Activated CD4-positive, alpha-beta T cell treated with anti-CD3 and anti-CD28 coated beads, Interleukin-2, amount 10 ng/mL, durations not matched to agents 24 days and 14 days (primary cell): Measurements from ENCODE around the gene ANKRD30A. TPM values are rescaled to one million over a fixed set of nuclear protein-coding genes. Genes with fewer than 3 reads are reported as not detected.
"Not testable (repeated sequence)": the region's sequence is repeated elsewhere in the genome, so short reads cannot be mapped to it uniquely, and the experiment has no call there.

ENCODE experiments used
- DNase-seq: peaks from one replicate; pipeline ENCODE4 v3.0.0; 2022
- H3K27ac Mint-ChIP-seq: one replicate; pipeline ENCODE4 v1.8.0; 2022; ENCODE audit warnings: mild to moderate bottlenecking, mixed read lengths
- H3K27me3 Mint-ChIP-seq: one replicate; pipeline ENCODE4 v1.8.0; 2022; ENCODE audit warnings: mixed read lengths
- H3K36me3 Mint-ChIP-seq: one replicate; pipeline ENCODE4 v1.8.0; 2022; ENCODE audit warnings: low read depth, mild to moderate bottlenecking, mixed read lengths
- H3K4me1 Mint-ChIP-seq: one replicate; pipeline ENCODE4 v1.8.0; 2021; ENCODE audit warnings: mixed read lengths
- H3K4me3 Mint-ChIP-seq: one replicate; pipeline ENCODE4 v1.8.0; 2022; ENCODE audit warnings: mild to moderate bottlenecking, moderate library complexity, mixed read lengths
- H3K9me3 Mint-ChIP-seq: one replicate; pipeline ENCODE4 v1.8.0; 2021; ENCODE audit warnings: mixed read lengths
- intact Hi-C: fragments of 100-400 bp; cut with micrococcal nuclease; formaldehyde crosslinking; loops from one replicate; pipeline ENCODE4 v1.15.1; 2023
- total RNA-seq: library from RNA; stranded (reverse); gene quantifications from 2 replicates; pipeline ENCODE4 v1.2.3, GENCODE V29; 2022

The ANKRD30A gene
- total RNA-seq, 1 donor from 2014 or later, result not detected

DNA sequence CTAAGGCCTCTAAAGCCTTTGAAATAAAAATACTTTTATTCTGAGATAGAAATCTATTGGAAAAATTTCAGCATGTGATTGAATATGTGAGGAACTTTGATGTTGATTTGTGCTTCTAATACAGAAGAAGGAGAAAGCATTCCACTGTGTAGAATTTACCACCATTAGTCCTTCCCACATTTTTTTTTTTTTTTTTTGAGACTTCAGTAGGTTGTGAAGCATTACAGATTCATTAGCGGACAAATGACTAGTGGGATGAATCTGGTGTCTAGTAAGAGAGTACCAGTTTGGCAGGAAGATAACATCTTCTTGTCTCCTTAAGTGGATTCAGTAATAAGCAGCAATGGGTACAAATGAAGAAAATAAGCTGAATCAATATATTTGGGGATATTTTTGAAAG, 95.5 kb downstream of the ANKRD30A start:
- intact Hi-C loops, result no loop called here
- DNase-seq, result no peak
- no peak overlapping the region for H3K27ac Mint-ChIP-seq
- no peak overlapping the region for H3K4me3 Mint-ChIP-seq
- H3K9me3 Mint-ChIP-seq, result no peaks in the 10 kb centered on the region
- H3K27me3 Mint-ChIP-seq, result no peaks in the 10 kb centered on the region
- H3K4me1 Mint-ChIP-seq, result no peaks in the 10 kb centered on the region
- H3K36me3 Mint-ChIP-seq, result no peaks in the 10 kb centered on the region

GRCh38 chr10:37222046-37222445, 96.6 kb downstream of the ANKRD30A start:
- DNase-seq, result no peak
- H3K4me3 Mint-ChIP-seq, result no peak overlapping the region
- no peaks in the 10 kb centered on the region for H3K9me3 Mint-ChIP-seq
- no peaks in the 10 kb centered on the region for H3K36me3 Mint-ChIP-seq
- intact Hi-C loops, result no loop called here
- H3K4me1 Mint-ChIP-seq, result no peaks in the 10 kb centered on the region
- H3K27me3 Mint-ChIP-seq, result no peaks in the 10 kb centered on the region
- no peak overlapping the region for H3K27ac Mint-ChIP-seq

DNA sequence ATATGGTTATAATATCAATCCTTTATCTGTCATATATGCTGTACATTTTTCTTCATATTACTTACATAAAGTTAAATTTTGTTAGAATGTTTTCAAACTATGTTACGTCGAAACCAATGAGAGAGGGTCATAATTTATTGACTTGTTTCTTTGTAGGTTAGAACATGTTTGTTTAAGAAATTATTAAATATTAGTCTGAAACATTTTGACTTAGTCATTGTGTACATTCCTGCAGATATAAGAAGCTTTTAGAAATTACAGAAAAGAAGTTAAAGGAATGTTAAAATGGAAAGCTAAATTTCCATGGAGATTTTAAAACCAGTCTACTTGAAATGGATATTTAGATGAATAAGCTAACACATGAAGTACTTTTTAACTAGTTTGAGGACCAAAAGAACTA, 99.8 kb downstream of the ANKRD30A start:
- Mint-ChIP-seq H3K27me3 (no peaks in the 10 kb centered on the region), H3K4me1 (no peaks in the 10 kb centered on the region), H3K27ac (no peak overlapping the region), H3K9me3 (no peaks in the 10 kb centered on the region), H3K4me3 (no peak overlapping the region), H3K36me3 (no peaks in the 10 kb centered on the region)
- intact Hi-C loops, result no loop called here
- no peak for DNase-seq

- no peak for DNase-seq
Observed at GRCh38 chr10:37226524-37226923, 101.1 kb downstream of the ANKRD30A start.

GRCh38 chr10:37234692-37235091, 109.3 kb downstream of the ANKRD30A start:
- H3K27ac Mint-ChIP-seq, result no peak overlapping the region
- H3K27me3 Mint-ChIP-seq, result no peaks in the 10 kb centered on the region
- no peaks in the 10 kb centered on the region for H3K36me3 Mint-ChIP-seq
- no peaks in the 10 kb centered on the region for H3K9me3 Mint-ChIP-seq
- intact Hi-C loops, result no loop called here
- H3K4me3 Mint-ChIP-seq, result no peak overlapping the region
- no peak for DNase-seq
- H3K4me1 Mint-ChIP-seq, result no peaks in the 10 kb centered on the region

More at GRCh38 chr10:37226524-37226923, 101.1 kb downstream of the ANKRD30A start:
- intact Hi-C loops, result no loop called here
- Mint-ChIP-seq H3K27ac (no peak overlapping the region), H3K4me3 (no peak overlapping the region), H3K36me3 (no peaks in the 10 kb centered on the region), H3K4me1 (no peaks in the 10 kb centered on the region), H3K27me3 (no peaks in the 10 kb centered on the region), H3K9me3 (no peaks in the 10 kb centered on the region)

GRCh38 chr10:37236093-37236492, 110.7 kb downstream of the ANKRD30A start:
- intact Hi-C loops, result no loop called here
- Mint-ChIP-seq H3K4me1 (no peaks in the 10 kb centered on the region), H3K27ac (no peak overlapping the region), H3K4me3 (no peak overlapping the region), H3K36me3 (no peaks in the 10 kb centered on the region), H3K27me3 (no peaks in the 10 kb centered on the region), H3K9me3 (no peaks in the 10 kb centered on the region)
- no peak for DNase-seq

- Mint-ChIP-seq H3K36me3 (no peaks in the 10 kb centered on the region), H3K9me3 (peaks cover 4% of the 10 kb centered on the region), H3K27me3 (no peaks in the 10 kb centered on the region), H3K4me1 (no peaks in the 10 kb centered on the region), H3K27ac (no peak overlapping the region), H3K4me3 (no peak overlapping the region)
- intact Hi-C loops, result no loop called here
- no peak for DNase-seq
Observed at GRCh38 chr10:37240223-37240622, 114.8 kb downstream of the ANKRD30A start.

GRCh38 chr10:37246637-37247036, 121.2 kb downstream of the ANKRD30A start:
- H3K4me3 Mint-ChIP-seq, result no peak overlapping the region
- no peaks in the 10 kb centered on the region for H3K36me3 Mint-ChIP-seq
- intact Hi-C loops, result no loop called here
- H3K27ac Mint-ChIP-seq, result no peak overlapping the region
- no peaks in the 10 kb centered on the region for H3K4me1 Mint-ChIP-seq
- H3K9me3 Mint-ChIP-seq, result peaks cover 4% of the 10 kb centered on the region
- no peak for DNase-seq
- H3K27me3 Mint-ChIP-seq, result no peaks in the 10 kb centered on the region

GRCh38 chr10:37255837-37256236, 130.4 kb downstream of the ANKRD30A start:
- H3K36me3 Mint-ChIP-seq, H3K4me3 Mint-ChIP-seq, H3K9me3 Mint-ChIP-seq, DNase-seq, intact Hi-C loops, H3K27me3 Mint-ChIP-seq, H3K27ac Mint-ChIP-seq, H3K4me1 Mint-ChIP-seq: not testable (repeated sequence)

GRCh38 chr10:37263304-37263703, 137.9 kb downstream of the ANKRD30A start:
- intact Hi-C loops, result no loop called here
- Mint-ChIP-seq H3K27me3 (no peaks in the 10 kb centered on the region), H3K36me3 (no peaks in the 10 kb centered on the region), H3K27ac (no peak overlapping the region), H3K4me1 (no peaks in the 10 kb centered on the region), H3K4me3 (no peak overlapping the region), H3K9me3 (peaks cover 9% of the 10 kb centered on the region)
- no peak for DNase-seq

DNA sequence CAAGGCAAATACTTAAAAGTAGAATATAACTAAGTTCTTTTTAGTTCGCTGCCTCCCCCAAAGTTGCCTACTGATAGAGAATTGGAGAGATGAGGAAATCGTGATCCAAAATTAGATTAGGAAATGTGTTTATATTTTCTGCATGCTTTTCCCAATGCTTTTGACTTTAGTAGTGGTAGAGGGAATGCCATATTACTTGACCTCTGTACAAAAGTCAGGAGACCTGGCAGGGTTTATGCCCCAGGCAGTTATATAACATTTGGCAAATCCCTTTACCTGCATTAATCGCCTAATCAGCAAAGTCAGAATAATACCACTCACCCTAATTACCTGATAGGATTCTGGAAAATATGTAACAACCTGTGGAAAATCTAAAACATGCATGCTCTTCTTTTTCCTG, 142.9 kb downstream of the ANKRD30A start:
- no peak overlapping the region for H3K27ac Mint-ChIP-seq
- no peaks in the 10 kb centered on the region for H3K4me1 Mint-ChIP-seq
- intact Hi-C loops, result no loop called here
- H3K27me3 Mint-ChIP-seq, result no peaks in the 10 kb centered on the region
- H3K9me3 Mint-ChIP-seq, result peaks cover 5% of the 10 kb centered on the region
- H3K36me3 Mint-ChIP-seq, result no peaks in the 10 kb centered on the region
- no peak for DNase-seq
- H3K4me3 Mint-ChIP-seq, result no peak overlapping the region

- intact Hi-C loops, result no loop called here
- Mint-ChIP-seq H3K27me3 (no peaks in the 10 kb centered on the region), H3K4me3 (no peak overlapping the region), H3K9me3 (no peaks in the 10 kb centered on the region), H3K27ac (no peak overlapping the region), H3K36me3 (no peaks in the 10 kb centered on the region), H3K4me1 (no peaks in the 10 kb centered on the region)
- DNase-seq, result no peak
Observed at GRCh38 chr10:37269554-37270256, 144.3 kb downstream of the ANKRD30A start.

- intact Hi-C loops, result no loop called here
- H3K27ac Mint-ChIP-seq, result no peak overlapping the region
- H3K27me3 Mint-ChIP-seq, result no peaks in the 10 kb centered on the region
- peaks cover 15% of the 10 kb centered on the region for H3K9me3 Mint-ChIP-seq
- no peaks in the 10 kb centered on the region for H3K36me3 Mint-ChIP-seq
- no peak overlapping the region for H3K4me3 Mint-ChIP-seq
- no peak for DNase-seq
- no peaks in the 10 kb centered on the region for H3K4me1 Mint-ChIP-seq
Observed at GRCh38 chr10:37275216-37275777, 149.9 kb downstream of the ANKRD30A start.

- intact Hi-C loops, result no loop called here
- Mint-ChIP-seq H3K27ac (no peak overlapping the region), H3K27me3 (no peaks in the 10 kb centered on the region), H3K4me3 (no peak overlapping the region), H3K36me3 (no peaks in the 10 kb centered on the region), H3K9me3 (peaks cover 28% of the 10 kb centered on the region), H3K4me1 (no peaks in the 10 kb centered on the region)
- DNase-seq, result no peak
Observed at GRCh38 chr10:37285063-37285462, 159.7 kb downstream of the ANKRD30A start.
